Epidermal melanocyte (primary cell): ENCODE measurements around the gene OR10A2.
"Not testable (repeated sequence)": the region's sequence is repeated elsewhere in the genome, so short reads cannot be mapped to it uniquely, and the experiment has no call there.

Experiments used
- DNase-seq: peaks from one replicate; pipeline ENCODE4 v3.0.0; 2011; ENCODE audit warnings: low spot score; ENCODE audit not compliant: insufficient read length

Gene OR10A2

DNA sequence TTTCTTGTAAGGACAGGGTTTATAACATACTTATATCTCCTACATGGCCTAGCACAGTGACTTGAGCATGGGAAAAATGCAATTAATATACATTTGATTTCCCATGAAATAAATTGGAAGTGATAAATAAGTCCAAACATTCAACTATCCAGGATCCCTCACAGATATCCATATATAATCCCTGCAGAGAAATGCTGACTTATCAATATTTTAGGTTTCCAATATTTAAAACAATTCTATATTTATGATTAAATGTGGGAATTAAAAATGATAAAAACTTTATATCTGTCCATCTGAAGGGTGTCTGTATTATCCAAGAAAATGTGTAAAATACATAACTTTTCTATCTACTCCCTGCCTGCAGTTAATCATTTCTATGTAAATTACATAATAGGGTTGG, 19.9 kb downstream of the OR10A2 start:
- no peak for DNase-seq

DNA sequence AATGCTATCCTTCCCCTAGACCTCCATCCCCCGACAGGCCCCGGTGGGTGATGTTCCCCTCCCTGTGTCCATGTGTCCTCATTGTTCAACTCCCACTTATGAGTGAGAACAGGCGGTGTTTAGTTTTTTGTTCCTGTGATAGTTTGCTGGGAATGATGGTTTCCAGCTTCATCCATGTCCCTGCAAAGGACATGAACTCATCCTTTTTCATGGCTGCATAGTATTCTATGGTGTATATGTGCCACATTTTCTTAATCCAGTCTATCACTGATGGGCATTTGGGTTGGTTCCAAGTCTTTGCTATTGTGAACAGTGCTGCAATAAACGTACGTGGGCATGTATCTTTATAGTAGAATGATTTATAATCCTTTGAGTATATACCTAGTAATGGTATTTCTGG, 24.9 kb downstream of the OR10A2 start:
- not testable (repeated sequence) for DNase-seq

DNA sequence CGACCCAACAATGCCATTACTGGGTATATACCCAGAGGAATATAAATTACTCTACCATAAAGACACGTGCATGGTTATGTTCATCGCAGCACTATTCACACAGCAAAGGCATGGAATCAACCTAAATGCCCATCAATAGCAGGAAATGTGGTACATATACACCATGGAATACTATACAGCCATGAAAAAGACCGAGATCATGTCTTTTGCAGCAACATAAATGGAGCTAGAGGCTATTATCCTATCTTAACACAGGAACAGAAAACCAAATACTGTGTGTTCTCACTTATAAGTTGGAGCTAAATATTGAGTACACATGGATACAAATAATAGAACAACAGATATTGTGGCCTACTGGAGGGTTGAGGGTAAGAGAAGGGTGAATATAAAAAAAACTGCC, 26.0 kb downstream of the OR10A2 start:
- no peak for DNase-seq

DNA sequence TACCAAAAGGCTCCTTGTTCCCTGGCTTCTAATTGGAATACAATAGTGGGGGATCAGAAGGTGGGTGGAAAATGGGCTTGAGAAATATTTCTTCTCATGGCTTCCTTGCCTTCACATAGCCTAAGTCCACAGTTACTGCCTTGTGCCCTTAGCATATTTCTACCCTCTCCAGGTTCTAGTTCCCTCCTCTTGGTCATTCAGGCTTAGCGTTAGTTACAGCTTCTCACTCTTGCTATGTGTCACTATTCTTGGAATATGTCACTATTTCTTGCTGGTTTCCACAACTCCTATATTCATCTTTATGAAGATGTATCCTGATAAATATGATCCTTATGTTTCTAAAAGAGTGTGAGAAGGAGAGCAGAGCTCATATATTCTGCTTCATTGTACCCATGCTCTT, 27.0 kb downstream of the OR10A2 start:
- DNase-seq = no peak

DNA sequence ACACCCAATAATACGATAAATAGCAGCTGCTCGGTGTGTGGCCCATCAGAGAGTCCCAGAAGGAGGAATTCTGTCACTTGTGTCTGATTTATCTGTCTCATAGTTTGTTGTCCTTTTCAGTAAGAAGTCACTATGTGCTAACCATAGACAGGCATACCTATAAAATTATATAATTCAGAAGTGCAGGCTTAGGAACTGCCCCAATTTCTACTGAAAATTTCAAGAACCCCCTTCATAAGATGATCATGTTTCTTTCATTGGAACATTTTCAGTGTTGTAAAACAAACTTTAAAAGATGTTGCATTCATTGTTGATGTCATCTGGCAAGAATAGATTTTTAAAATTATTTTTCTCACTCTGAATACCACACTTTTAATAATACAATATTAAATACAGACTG, 29.5 kb downstream of the OR10A2 start, which contains the start of gene OR2D2:
Gene OR2D2, minus strand, starts transcription at position 101 of the 400 bp plus-strand sequence. Its CDS starts 0 bp downstream, at position 101.
- no peak for DNase-seq

DNA sequence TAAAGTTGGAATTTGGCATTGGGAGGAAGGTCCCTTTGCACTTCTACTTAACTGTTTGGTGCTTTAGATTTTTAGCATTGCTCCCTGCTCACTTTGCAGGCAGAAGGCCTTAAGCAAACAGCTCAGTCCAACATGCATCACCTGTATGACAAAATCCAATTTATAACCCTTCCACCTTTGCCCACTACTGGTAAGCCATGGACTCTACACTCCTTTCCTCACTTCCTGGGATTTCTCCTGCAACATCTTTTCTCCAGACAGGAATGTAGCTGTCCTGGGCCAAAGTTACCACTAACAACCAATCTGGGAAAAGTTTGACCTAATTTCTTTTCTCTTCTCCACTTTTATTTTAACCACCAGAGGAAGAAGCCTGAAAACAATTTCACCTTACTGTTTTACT, 31.2 kb downstream of the OR10A2 start:
- DNase-seq = no peak

DNA sequence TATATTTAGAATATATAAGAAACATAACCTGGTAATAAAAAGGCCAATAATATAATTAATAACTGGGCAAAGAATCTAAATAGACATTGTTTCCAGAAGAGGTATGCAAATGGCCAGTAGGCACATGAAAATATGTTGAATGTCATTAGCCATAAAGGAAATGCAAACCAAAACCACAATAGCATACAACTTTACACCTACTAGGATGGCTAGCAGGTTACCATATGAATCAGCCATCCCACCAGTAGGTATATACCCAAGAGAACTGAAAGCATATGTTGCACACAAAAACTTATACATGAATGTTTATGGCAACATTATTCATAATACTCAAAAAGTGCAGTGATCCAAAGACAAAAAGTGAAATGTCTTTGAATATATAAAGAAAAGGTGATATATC, 32.2 kb downstream of the OR10A2 start:
- DNase-seq = no peak

DNA sequence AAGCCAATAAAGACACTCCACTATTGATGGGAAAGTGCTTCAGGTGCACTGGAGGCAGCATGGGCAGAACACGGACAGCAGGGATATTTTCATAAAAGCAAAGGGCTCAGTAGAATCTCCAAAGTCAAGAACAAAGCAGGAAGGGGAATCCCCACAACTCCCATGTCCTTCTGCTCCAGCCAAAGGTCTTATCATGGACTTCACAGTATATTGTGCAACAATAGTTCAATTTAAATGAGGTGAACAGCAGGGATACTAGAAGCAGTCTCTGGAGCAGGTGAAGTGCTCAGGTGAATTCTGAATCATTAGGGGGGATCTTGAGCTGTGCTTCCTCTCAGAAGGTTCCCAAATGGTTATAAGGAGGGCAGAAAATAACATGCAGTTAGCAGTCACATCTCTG, 36.1 kb downstream of the OR10A2 start:
- DNase-seq = no peak

DNA sequence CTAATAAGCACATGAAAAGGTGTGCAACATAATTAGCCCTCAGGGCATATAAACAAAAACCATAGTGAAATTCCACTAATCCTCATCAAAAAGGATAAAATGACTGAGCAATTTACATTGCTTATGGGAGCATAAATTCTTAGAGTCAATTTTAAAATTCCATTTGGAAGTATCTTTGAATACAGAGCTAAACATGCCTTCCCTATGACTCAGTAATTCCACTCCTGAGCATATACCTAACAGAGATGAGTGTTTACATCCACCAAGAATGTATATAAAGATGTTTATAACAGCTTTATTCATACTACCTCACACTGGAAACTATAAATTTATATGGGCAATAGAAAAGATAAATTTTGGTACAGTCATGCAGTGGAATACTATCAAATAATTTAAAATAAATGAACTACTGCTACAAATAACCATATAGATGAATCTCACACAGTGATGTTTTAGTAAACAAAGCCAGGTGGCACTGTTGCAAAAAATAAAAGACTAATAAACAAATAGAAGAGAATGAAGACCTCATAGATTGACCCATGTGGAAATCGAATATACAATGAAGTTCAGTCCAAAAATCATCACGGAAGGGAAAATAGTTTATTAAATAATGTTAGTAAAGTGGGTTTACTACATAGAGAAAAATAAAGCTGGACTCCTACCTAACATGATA, 37.6 kb downstream of the OR10A2 start:
- DNase-seq = no peak

DNA sequence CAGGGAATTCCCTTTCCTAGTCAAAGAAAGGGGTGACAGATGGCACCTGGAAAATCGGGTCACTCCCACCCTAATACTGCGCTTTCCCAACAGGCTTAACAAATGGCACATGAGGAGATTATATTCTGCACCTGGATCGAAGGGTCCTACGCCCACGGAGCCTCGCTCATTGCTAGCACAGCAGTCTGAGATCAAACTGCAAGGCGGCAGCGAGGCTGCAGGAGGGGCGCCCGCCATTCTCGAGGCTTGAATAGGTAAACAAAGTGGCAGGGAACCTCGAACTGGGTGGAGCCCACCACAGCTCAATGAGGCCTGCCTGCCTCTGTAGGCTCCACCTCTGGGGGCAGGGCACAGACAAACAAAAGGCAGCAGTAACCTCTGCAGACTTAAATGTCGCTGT, 41.9 kb downstream of the OR10A2 start:
- DNase-seq = not testable (repeated sequence)

DNA sequence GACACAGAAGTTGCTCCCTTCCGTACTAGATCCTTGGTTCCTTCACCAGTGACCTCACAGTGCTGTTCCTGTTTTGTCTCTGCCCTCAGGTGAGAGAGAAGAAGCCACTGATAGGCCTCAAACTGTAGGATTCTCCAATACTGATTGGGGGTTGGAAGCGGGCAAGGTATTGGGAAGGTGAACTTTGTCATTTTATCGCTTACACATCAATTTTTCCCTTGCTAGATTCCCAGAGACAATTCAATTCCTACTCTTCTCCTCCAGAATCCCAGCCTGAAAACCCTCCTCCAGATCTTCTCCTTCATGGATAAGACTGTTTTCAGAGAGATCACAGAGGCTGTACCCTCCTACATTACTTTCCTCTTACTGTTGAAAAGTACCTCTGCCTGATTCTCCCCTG, 48.5 kb downstream of the OR10A2 start:
- no peak for DNase-seq

DNA sequence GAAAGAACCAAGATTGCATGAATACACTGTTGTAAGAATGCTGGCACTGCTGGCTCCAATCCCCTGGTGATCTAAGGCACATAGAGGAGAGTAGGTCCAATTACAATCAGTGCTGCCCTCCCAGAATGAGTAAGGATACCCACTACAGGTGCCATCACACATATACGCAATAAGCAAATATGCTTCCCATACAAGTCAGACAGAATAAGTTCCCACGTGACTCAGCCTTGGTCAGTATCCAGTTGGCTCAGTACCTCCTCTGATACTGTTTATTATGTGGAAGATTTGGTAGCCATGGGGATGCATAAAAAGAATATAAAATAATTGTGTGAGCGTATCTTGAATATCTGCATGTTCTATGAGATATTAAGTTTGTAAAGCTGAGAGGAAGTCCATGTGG, 49.1 kb downstream of the OR10A2 start:
- DNase-seq = no peak

DNA sequence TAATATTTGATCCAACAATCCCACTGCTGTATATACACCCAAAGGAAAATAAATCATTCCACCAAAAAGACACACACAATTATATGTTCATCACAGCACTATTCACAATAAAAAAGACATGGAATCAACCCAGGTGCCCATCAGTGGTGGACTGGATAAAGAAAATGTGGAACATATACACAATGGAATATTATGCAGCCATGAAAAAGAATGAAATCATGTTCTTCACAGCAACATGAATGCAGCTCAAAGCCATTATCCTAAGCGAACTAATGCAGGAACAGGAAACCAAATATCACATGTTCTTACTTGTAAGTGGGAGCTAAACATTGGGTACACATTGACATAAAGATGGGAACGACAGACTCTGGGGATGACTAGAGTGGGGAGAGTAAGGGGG, 56.8 kb downstream of the OR10A2 start:
- DNase-seq = no peak

DNA sequence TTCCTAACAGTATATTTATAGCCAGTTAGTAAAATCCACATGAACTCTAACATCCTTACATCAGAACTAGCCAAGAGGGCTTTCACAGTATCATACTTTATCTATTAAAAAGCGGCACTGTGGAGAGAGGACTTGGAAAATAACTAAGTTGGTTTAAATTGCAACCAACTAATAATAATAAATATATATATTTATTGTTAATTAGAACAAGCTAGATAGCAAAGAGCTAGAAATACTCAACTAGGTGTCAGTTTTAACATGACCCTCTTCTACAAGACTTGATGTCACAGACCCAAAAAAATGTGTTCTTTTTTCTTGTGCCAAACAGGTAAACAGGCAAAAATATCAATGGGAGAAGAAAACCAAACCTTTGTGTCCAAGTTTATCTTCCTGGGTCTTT, 57.8 kb downstream of the OR10A2 start, which contains the start of gene OR2D3:
Gene OR2D3, plus strand, starts transcription at position 301 of the 400 bp plus-strand sequence. Its CDS starts 0 bp downstream, at position 301.
- no peak for DNase-seq
